Glutamatergic neuron (in vitro differentiated cells): ENCODE measurements around the gene KCNK15. TPM values are rescaled to one million over a fixed set of nuclear protein-coding genes. Genes with fewer than 3 reads are reported as not detected.

Experiments used
- DNase-seq: peaks from one replicate; pipeline ENCODE4 v3.0.0; 2022
- H3K27ac Mint-ChIP-seq: one replicate; pipeline ENCODE4 v1.8.0; 2020; ENCODE audit warnings: mild to moderate bottlenecking, mixed read lengths, inconsistent platforms; ENCODE audit not compliant: unreplicated experiment
- H3K27me3 Mint-ChIP-seq: one replicate; pipeline ENCODE4 v1.8.0; 2020; ENCODE audit warnings: mild to moderate bottlenecking, moderate library complexity, mixed read lengths, inconsistent platforms; ENCODE audit not compliant: unreplicated experiment
- H3K36me3 Mint-ChIP-seq: one replicate; pipeline ENCODE4 v1.8.0; 2020; ENCODE audit warnings: mild to moderate bottlenecking, mixed read lengths, inconsistent platforms; ENCODE audit not compliant: unreplicated experiment
- H3K4me1 Mint-ChIP-seq: one replicate; pipeline ENCODE4 v1.8.0; 2020; ENCODE audit warnings: mild to moderate bottlenecking, low read depth, mixed read lengths, inconsistent platforms; ENCODE audit not compliant: unreplicated experiment
- H3K4me3 Mint-ChIP-seq: one replicate; pipeline ENCODE4 v1.8.0; 2020; ENCODE audit warnings: mild to moderate bottlenecking, mixed read lengths, inconsistent platforms; ENCODE audit not compliant: unreplicated experiment
- H3K9me3 Mint-ChIP-seq: one replicate; pipeline ENCODE4 v1.8.0; 2020; ENCODE audit warnings: mild to moderate bottlenecking, moderate library complexity, mixed read lengths, inconsistent platforms; ENCODE audit not compliant: unreplicated experiment
- total RNA-seq: library from RNA; stranded (reverse); fragmentation: NEBNext Ultra II Directional; extraction: Animal tissue kit (Norgen Biotek cat#: 25700); gene quantifications from one replicate; pipeline ENCODE4 v1.2.1, GENCODE V29; 2021; ENCODE audit not compliant: unreplicated experiment
- TF ChIP-seq, protein P1 (sequence below): fragments of 200-600 bp; sonication (generic); IDR thresholded peaks from one replicate; pipeline ENCODE4 v1.5.0; 2021; ENCODE audit not compliant: partially characterized antibody, unreplicated experiment

The KCNK15 gene
- total RNA-seq, 1 donor from 2014 or later, result 0.22 TPM

DNA sequence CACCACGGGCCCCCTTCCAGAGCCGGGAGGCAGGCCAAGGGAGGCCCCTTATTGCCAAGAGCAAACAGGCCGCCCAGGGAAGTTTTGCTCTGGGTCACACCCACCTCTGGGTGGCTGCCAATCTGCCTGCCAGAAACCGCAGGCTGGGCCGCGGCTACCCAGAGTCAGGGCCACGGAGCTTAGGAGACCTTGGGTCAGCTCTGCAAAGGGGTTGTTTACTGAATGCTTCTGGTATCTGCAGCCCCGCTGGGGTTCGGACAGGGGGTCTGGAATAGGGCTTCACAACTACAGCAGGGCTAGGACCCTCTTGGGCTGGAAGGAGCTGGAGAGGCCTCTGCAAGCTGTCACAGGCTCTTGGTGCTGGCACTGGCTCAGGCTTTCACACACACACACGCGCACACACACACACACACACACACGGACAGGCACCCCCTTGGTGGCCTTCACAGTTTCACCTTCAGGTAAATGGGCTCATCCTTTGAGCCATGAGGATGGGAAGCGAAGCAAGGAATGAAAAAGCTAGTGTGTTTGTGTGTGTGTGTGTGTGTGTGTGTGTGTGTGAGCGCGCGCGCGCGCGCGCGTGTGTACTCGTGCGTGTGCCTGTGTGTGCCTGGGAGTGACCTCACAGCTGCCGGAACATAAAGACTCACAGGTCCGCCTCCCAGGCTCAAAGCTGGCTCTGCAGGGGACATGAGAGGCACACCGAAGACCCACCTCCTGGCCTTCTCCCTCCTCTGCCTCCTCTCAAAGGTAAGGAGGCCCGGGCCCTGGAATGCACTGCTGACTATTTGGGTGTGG, 30.8 kb upstream of the KCNK15 start, which contains the start of gene CCN5:
Gene CCN5, plus strand, starts transcription at position 669 of the 798 bp plus-strand sequence. Its CDS starts 22 bp downstream, at position 691.
- peaks cover 3% of the 10 kb centered on the region for H3K9me3 Mint-ChIP-seq
- no peak for DNase-seq
- TF ChIP-seq, protein P1, sequence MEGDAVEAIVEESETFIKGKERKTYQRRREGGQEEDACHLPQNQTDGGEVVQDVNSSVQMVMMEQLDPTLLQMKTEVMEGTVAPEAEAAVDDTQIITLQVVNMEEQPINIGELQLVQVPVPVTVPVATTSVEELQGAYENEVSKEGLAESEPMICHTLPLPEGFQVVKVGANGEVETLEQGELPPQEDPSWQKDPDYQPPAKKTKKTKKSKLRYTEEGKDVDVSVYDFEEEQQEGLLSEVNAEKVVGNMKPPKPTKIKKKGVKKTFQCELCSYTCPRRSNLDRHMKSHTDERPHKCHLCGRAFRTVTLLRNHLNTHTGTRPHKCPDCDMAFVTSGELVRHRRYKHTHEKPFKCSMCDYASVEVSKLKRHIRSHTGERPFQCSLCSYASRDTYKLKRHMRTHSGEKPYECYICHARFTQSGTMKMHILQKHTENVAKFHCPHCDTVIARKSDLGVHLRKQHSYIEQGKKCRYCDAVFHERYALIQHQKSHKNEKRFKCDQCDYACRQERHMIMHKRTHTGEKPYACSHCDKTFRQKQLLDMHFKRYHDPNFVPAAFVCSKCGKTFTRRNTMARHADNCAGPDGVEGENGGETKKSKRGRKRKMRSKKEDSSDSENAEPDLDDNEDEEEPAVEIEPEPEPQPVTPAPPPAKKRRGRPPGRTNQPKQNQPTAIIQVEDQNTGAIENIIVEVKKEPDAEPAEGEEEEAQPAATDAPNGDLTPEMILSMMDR, result no peak
- peaks cover 3% of the 10 kb centered on the region for H3K27me3 Mint-ChIP-seq
- no peaks in the 10 kb centered on the region for H3K36me3 Mint-ChIP-seq
- H3K4me1 Mint-ChIP-seq, result peaks cover 4% of the 10 kb centered on the region
- H3K4me3 Mint-ChIP-seq, result no peak within 1 kb of the TSS
- H3K27ac Mint-ChIP-seq, result no peak within 1 kb of the TSS

DNA sequence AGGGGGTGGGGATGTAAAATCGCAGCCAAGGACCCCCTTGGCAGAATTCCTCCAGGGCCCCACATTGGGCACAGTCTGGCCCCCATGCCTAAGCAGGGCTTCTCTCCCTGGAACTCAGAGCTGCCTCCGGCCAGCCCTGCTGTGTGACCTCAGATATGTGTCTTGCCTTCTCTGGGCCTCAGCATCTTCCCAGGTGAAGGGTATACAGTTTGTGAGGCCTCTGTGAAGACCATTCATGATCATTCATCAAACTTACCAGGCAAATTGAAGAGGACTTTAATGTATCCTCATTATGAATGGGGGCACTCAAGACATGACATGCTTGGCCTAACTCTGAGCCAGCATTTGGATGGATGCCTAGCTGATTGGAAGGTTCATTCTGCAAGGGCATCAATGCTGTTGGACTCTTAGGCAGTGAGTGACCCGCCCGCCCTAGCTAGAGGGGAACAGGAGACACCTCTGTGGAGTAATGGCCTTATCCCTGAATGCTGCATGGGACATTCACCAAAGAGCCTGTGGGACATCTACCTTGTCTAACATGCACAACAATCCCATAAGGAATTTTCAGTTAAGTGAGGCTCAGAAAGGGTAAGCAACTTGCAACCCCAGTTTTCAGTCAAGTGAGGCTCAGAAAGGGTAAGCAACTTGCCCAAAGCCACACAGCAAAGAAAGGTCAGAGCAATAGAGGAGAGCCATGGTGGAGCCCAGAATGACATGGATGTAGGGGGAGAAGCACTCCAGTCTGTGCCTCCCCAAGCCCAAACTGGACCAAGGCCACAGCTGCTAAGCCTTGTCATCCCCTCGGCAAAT, 30.0 kb upstream of the KCNK15 start:
- H3K27me3 Mint-ChIP-seq, result peaks cover 5% of the 10 kb centered on the region
- TF ChIP-seq, protein P1, result no peak
- no peak overlapping the region for H3K4me3 Mint-ChIP-seq
- DNase-seq, result no peak
- peaks cover 10% of the 10 kb centered on the region for H3K4me1 Mint-ChIP-seq
- H3K27ac Mint-ChIP-seq, result no peak overlapping the region
- H3K36me3 Mint-ChIP-seq, result no peaks in the 10 kb centered on the region
- peaks cover 3% of the 10 kb centered on the region for H3K9me3 Mint-ChIP-seq

DNA sequence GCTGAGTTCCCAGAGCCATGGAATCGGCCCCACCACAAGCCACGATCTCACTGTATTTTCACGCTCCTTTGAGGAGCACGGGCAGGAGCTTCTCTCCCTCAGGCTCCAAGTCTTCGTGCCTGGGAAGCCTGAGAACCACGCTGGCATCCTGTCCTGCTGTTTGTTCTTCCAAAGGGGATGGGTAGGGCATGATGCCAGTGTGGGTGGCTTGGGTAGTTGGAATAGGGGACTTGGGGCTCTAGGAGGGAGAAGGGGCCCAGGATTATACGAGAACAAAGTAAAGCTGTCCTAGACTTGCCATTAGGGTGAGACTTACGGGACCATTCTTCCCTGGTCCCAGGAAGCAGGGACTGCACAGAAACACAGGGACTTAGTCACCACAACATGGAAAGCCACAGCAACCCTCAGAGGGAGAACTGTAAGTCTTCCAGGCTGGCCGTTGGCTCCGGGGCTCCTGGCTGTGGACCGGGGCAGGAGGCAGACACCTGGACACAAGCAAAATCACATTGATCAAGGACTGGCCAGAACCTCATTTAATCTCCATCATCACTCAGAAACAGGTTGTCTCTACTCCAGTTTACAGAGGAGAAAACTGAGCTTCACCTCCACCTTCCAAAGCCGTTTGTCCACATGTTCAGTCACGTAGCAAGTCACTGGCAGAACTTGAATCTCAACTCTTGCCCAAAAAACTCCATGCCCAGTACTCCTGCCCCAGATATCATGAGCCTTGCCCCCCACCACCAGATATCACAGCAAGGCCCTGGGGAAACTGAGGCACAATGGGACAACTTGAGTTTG, 29.2 kb upstream of the KCNK15 start:
- Mint-ChIP-seq H3K9me3 (no peaks in the 10 kb centered on the region), H3K36me3 (no peaks in the 10 kb centered on the region), H3K27ac (no peak overlapping the region), H3K4me3 (no peak overlapping the region), H3K4me1 (peaks cover 13% of the 10 kb centered on the region), H3K27me3 (peaks cover 5% of the 10 kb centered on the region)
- TF ChIP-seq, protein P1, result no peak
- no peak for DNase-seq

DNA sequence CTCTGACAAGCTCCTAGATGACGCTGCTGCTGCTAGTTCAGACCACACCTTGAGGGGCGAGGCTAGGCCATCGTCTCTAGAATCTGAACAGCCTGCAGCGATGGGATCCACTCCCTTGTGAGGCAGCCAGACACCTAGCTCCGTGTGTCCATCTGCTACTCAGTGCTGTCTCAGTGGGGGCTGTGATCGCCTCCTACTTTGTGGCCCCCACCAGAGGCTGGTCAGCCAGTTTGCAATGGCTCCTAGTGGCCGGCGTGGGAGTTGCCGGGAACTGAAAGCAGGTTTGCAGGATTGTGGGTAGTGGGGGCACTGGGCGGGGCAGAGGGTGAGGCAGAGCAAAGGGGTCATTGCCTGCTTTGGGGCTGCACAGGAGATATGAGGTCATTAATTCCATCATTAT, 27.7 kb upstream of the KCNK15 start:
- peak; percentile 61 for DNase-seq
- peaks cover 13% of the 10 kb centered on the region for H3K4me1 Mint-ChIP-seq
- H3K4me3 Mint-ChIP-seq, result no peak overlapping the region
- TF ChIP-seq, protein P1, result peak; percentile 68
- H3K27me3 Mint-ChIP-seq, result peaks cover 5% of the 10 kb centered on the region
- no peak overlapping the region for H3K27ac Mint-ChIP-seq
- H3K9me3 Mint-ChIP-seq, result no peaks in the 10 kb centered on the region
- H3K36me3 Mint-ChIP-seq, result no peaks in the 10 kb centered on the region
